Epidermal melanocyte (primary cell): ENCODE results near the gene ACKR2.
A peak's percentile ranks its signal among the peaks of the same experiment; 100 is the strongest.

Experiments
- DNase-seq: peaks from one replicate; pipeline ENCODE4 v3.0.0; 2011; ENCODE audit warnings: low spot score; ENCODE audit not compliant: insufficient read length

The ACKR2 gene

GRCh38 chr3:42829083-42829627 lies 19.9 kb downstream of the ACKR2 start:
- no peak for DNase-seq

GRCh38 chr3:42829628-42830436 lies 20.6 kb downstream of the ACKR2 start:
- DNase-seq, result no peak

GRCh38 chr3:42830437-42831320 lies 21.4 kb downstream of the ACKR2 start:
- DNase-seq, result no peak

GRCh38 chr3:42831321-42831713 lies 22.1 kb downstream of the ACKR2 start:
- DNase-seq, result no peak

GRCh38 chr3:42836150-42837123 lies 27.2 kb downstream of the ACKR2 start:
- no peak for DNase-seq

GRCh38 chr3:42838571-42838970 lies 29.3 kb downstream of the ACKR2 start:
- DNase-seq, result no peak

- peak; percentile 52 for DNase-seq
Observed at GRCh38 chr3:42839616-42840015, 30.4 kb downstream of the ACKR2 start.

- DNase-seq, result no peak
Observed at GRCh38 chr3:42841332-42841731, 32.1 kb downstream of the ACKR2 start.

- no peak for DNase-seq
Observed at GRCh38 chr3:42843713-42844411, 34.6 kb downstream of the ACKR2 start.

GRCh38 chr3:42844412-42844713 lies 35.1 kb downstream of the ACKR2 start:
- DNase-seq, result no peak

GRCh38 chr3:42844815-42845214 lies 35.6 kb downstream of the ACKR2 start:
- no peak for DNase-seq

GRCh38 chr3:42846685-42847522 lies 37.7 kb downstream of the ACKR2 start:
- no peak for DNase-seq

- no peak for DNase-seq
Observed at GRCh38 chr3:42847731-42848130, 38.5 kb downstream of the ACKR2 start.

- DNase-seq, result no peak
Observed at GRCh38 chr3:42849017-42849416, 39.8 kb downstream of the ACKR2 start.

- DNase-seq, result no peak
Observed at GRCh38 chr3:42850263-42850662, 41.0 kb downstream of the ACKR2 start.

- DNase-seq, result no peak
Observed at GRCh38 chr3:42851228-42851834, 42.1 kb downstream of the ACKR2 start.

GRCh38 chr3:42852441-42852840 lies 43.2 kb downstream of the ACKR2 start:
- DNase-seq, result no peak

- no peak for DNase-seq
Observed at GRCh38 chr3:42853056-42853455, 43.8 kb downstream of the ACKR2 start.

GRCh38 chr3:42853739-42854302 lies 44.6 kb downstream of the ACKR2 start:
- DNase-seq, result no peak
